Panc1 (cell line): ENCODE measurements around the gene F5.

Source experiments
- POLR2AphosphoS5 ChIP-seq: IDR thresholded peaks from 2 replicates; pipeline ENCODE4 v1.6.1; 2012; ENCODE audit warnings: mild to moderate bottlenecking, low read depth, low read length, moderate library complexity
- TCF7L2 ChIP-seq: IDR thresholded peaks from 2 replicates; pipeline ENCODE4 v1.6.1; 2011; ENCODE audit warnings: mild to moderate bottlenecking, low read depth, low read length, inconsistent platforms
- TF ChIP-seq, protein P1 (sequence below): fragments of 450-650 bp; IDR thresholded peaks from 2 replicates; pipeline ENCODE4 v1.5.1; 2017; ENCODE audit warnings: mild to moderate bottlenecking

- TF ChIP-seq, protein P1, sequence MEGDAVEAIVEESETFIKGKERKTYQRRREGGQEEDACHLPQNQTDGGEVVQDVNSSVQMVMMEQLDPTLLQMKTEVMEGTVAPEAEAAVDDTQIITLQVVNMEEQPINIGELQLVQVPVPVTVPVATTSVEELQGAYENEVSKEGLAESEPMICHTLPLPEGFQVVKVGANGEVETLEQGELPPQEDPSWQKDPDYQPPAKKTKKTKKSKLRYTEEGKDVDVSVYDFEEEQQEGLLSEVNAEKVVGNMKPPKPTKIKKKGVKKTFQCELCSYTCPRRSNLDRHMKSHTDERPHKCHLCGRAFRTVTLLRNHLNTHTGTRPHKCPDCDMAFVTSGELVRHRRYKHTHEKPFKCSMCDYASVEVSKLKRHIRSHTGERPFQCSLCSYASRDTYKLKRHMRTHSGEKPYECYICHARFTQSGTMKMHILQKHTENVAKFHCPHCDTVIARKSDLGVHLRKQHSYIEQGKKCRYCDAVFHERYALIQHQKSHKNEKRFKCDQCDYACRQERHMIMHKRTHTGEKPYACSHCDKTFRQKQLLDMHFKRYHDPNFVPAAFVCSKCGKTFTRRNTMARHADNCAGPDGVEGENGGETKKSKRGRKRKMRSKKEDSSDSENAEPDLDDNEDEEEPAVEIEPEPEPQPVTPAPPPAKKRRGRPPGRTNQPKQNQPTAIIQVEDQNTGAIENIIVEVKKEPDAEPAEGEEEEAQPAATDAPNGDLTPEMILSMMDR, result no peak
- TF ChIP-seq POLR2AphosphoS5 (no peak), TCF7L2 (no peak)
Observed at GRCh38 chr1:169494343-169494742, 91.9 kb downstream of the F5 start.
